GM21619 (cell line): ENCODE data around the gene SGCA.

Source experiments
- ATAC-seq: cut with Tn5 transposase; IDR thresholded peaks from one replicate; pipeline ENCODE4 v1.9.1; 2021; ENCODE audit not compliant: unreplicated experiment

The SGCA gene

GRCh38 chr17:50181591-50182560 is 16.1 kb downstream of the SGCA start:
- no peak for ATAC-seq

DNA sequence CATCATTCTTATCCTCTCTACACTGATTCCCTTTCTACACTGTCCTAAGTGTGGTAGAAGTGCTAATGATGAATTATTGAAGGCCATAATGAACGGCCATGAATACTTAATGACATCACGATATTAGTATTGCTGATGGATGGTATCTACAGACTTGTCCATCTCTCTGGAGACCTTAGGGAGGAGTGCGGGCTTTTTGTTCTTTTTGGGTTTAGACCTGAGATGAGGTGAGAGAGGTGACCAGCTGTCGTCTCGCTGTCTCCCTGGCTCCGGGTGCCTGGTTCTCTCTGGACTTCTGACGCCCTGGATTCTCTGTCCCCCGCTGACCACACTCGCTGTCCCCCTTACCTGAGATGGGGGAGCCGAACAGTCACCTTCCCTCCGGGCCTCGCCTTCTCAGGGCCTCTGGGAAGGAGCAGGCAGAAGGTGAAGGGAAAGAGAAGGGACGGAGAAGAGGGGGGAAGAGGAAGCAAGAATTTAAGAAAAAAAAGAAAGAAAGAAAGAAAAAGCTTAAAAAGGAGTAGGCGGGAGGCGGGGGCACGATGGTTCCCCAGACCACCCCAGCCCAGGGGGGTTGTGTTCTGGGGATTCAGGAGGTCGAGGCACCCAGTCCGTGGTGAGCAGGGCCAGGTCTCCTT is 17.1 kb downstream of the SGCA start:
- no peak for ATAC-seq

DNA sequence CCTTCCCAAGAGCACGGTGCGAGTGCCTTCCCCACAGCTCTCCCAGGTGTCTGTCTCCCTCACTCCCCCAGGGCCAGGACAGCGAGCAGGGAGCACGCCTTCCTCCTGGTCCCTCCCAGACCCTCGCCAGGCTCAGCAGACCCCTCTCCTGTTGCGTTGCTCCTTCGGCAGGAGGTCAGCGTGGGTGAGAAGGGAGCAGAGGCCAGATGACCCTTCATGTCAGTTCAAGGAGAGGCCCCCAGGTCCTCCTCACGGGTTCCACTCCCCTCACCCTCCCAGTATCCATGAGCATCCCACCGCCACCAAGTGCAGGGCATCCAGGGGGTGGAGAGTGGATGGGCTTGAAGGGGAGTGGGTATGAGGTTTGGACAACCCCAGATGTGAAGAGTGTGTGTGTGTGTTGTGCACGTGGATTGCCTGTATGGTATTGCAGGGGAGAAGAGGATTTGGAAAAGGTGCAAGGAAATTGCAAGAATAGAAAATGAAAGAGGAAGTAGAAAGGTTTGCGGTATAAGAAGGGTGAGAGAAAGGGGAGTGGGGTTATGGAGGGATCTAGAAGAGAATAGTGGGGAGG is 17.7 kb downstream of the SGCA start:
- no peak for ATAC-seq

DNA sequence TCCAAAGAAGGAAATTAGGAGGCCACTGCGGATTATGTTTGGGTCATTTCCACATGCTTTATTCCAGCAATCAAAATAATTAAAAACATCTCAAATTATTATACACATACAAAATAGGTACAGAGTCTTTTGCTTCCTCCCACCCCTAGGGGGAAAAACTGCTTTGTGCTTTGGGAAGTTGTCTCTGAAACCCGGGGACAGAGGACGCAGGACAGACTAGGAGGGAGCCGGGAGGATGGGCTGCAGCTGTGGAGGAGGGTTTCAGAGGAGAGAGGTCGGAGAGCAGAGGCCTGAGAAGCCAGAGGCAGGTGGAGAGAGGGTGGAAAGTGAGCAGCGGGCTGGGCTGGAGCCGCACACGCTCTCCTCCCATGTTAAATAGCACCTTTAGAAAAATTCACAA is 18.3 kb downstream of the SGCA start:
- ATAC-seq: no peak

- no peak for ATAC-seq
Measured at GRCh38 chr17:50184611-50185398, 19.0 kb downstream of the SGCA start.

DNA sequence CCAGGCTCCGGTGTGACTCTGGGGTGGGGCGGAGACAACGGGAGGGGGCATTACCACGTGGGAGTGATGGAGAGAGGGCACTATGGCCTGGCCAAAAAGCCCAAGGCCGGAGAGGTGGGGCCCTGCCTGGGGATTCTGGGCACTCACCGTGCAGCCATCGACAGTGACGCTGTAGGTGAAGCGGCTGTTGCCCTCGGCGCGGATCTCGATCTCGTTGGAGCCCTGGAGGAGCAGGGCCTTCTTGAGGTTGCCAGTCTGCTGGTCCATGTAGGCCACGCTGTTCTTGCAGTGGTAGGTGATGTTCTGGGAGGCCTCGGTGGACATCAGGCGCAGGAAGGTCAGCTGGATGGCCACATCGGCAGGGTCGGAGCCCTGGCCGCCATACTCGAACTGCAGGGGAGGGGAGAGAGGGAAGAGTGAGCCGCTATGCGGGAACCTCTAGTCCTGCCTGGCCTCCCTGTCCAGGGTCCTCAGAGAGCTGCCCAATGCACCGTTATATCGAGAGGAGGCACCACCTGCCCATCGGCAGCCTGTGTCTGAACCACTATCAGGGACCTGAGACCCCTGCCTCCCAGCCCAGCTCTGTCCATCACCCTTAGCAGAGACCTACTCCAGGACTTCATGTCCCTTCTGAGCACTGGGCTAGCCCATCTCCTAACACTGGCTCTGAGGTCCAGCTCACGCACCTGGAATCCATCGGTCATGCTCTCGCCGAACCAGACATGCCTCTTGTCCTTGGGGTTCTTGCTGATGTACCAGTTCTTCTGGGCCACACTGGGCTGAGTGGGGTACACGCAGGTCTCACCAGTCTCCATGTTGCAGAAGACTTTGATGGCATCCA is 20.0 kb downstream of the SGCA start:
- ATAC-seq: no peak

DNA sequence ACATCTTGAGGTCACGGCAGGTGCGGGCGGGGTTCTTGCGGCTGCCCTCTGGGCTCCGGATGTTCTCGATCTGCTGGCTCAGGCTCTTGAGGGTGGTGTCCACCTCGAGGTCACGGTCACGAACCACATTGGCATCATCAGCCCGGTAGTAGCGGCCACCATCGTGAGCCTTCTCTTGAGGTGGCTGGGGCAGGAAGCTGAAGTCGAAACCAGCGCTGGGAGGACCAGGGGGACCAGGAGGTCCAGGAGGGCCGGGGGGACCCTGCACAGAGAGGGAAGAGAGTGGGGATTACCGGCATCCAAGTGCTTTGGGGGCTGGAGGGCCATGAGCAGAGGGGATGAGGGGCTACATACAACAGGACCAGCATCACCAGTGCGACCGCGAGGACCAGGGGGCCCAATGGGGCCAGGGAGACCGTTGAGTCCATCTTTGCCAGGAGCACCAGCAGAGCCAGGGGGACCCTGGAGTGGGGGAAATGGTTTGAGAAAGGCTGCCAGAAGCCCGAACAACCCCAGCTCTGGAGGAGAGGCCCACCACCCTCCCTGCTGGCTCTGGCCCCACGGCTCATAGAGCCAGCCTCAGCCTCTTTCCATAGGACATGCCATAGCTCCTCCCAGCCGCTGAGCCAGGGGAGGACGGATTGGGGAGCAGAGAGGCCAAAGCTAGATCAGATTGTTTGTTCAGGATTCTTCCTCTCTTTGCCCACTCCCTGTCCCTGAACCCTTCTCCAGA is 21.0 kb downstream of the SGCA start:
- no peak for ATAC-seq

DNA sequence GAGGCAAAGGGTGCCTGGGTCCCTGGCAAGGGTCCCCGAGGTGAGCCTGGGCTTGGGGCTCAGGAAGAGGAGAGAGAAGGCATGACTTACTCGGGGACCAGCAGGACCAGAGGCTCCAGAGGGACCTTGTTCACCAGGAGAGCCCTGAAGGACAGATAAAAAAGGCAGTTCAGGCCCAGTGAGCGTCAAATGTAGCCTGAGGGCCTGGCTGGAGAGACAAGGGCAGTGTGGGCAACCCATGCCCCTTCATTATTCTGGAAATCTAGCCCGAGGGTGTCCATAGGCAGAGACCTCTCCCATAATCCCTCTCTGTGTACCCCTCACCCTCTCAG is 21.6 kb downstream of the SGCA start:
- no peak for ATAC-seq

GRCh38 chr17:50187751-50188530 is 22.1 kb downstream of the SGCA start:
- ATAC-seq: no peak

DNA sequence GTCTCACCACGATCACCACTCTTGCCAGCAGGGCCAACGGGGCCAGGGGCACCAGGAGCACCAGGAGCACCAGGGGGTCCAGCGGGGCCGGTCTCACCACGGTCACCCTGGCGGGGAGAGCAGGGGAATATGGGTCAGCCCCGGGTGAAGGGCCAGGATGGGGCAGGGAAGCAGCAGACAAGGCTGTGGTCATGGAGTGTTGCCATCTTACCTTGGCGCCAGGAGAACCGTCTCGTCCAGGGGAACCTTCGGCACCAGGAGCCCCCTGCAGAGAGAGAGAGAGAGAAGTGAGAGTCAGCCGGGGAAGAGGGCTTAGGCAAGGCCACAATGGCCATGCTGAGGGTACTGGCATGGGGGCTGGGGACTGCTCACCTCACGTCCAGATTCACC is 22.7 kb downstream of the SGCA start:
- ATAC-seq: no peak

DNA sequence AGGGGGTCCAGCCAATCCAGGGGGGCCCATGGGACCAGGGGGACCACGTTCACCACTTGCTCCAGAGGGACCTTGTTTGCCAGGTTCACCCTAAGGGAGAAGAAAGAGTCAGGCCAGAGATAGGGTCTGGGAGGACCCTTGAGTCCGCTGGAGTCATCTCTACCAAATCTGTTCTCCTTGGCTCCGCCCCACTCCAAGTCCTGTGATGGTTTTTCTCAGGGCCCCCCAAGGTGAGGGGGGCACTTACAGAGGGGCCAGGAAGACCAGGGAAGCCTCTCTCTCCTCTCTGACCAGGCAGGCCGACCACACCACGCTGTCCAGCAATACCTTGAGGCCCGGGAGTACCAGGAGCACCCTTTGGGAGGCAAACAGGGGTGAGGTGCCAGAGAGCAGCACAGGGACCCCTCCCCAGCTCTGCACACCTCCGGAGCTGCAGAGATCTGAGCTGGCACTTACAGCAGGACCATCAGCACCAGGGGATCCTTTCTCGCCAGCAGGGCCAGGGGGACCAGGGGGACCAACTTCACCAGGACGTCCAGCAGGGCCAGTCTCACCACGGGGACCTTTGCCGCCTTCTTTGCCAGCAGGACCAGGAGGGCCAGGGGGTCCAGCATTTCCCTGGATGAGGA is 23.2 kb downstream of the SGCA start:
- no peak for ATAC-seq

DNA sequence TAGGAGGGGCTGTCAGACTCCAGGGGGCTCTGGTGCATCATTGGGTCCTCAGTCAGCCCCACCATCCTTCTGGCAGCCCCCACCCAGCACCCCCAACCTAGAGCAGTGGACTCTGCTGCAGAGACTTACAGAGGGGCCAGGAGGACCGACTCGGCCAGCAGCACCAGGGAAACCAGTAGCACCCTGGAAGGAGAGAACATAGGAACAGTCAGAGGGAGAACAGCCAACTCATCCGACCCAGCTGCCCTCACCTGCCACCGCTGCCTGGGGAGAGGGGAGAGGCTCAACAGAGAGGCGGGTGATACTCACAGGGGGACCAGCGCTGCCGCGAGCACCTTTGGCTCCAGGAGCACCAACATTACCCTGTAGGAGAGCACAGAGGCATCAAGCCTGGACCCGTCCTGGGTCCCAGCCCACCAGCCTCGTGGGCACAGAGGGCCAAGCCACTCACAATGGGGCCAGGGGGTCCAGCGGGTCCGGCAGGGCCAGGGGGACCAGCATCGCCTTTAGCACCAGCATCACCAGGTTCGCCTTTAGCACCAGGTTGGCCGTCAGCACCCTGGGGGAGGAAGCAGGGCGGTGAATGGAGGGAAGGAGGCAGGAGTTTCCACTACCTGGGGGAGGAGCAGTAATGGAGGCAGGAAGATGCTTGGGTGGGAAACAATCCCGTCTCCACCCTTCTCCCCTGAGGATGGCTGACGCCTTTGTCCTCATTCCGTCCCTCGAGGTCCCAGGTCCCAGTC is 23.9 kb downstream of the SGCA start:
- no peak for ATAC-seq

DNA sequence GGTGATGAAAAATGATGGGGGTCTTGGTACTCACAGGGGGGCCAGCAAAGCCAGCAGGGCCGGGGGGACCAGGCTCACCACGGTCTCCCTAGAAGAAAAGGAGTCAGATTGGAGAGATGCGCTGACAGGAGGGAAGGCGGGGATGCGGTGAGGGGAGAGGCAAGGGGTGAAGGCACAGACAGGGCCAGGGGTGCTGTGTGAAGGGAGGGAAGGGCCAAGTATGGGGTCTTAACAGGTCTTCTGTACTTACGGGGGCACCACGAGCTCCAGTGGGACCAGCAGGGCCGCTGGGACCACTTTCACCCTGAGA is 24.4 kb downstream of the SGCA start:
- no peak for ATAC-seq

GRCh38 chr17:50190603-50191358 is 25.0 kb downstream of the SGCA start:
- ATAC-seq: no peak

DNA sequence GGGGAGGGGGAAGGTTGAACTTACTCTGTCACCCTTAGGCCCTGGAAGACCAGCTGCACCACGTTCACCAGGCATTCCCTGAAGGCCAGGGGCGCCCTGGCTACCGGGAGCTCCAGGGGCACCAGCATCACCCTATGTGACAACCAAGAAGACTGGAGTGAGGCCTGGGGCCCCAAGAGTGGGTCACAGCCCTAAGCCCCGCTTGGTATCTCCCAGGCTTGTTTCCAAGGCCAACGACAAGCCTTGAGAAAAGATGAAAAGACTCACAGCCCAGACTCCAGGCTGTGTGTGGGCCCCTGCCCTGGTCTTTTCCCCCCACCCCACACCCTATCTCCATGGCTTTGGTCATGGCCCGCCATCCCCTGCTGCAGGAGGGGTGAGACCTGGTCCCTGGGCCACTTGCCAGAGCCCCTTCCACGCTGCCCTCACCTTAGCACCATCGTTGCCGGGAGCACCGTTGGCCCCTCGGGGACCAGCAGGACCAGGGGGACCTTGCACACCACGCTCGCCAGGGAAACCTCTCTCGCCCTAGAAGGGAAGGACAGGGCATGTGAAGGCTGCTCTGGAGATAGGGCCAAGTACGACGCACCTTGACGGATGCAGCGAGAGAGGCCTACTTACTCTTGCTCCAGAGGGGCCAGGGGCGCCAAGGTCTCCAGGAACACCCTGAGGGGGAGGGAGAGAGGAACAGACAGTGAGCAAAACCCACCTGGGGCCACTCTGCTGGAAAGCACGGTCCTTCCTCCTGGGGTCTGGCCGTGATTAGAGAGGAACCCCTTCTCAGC is 25.7 kb downstream of the SGCA start:
- no peak for ATAC-seq

- no peak for ATAC-seq
Measured at GRCh38 chr17:50192144-50192617, 26.4 kb downstream of the SGCA start.
